ENCODE measurements around the gene HPS4.

The HPS4 gene

DNA sequence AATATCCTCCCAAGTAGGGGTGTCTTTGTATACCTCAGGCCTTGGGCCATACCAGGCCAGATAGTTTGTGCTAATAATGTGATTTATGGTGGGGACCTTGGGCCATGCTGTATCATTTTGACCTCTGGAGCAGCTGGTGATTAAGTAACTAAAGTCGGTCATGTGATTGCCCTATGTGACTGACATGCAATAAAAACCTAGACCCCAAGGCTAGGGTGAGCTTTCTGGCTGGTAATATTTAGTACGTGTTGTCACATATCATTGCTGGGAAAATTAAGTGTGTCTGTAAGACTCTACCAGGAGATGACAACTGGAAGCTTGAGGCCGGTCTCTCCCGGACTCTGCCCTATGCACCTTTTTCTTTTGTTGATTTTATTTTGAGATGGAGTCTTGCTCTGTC, 41.3 kb upstream of the HPS4 start:
- TF ChIP-seq, protein P1, sequence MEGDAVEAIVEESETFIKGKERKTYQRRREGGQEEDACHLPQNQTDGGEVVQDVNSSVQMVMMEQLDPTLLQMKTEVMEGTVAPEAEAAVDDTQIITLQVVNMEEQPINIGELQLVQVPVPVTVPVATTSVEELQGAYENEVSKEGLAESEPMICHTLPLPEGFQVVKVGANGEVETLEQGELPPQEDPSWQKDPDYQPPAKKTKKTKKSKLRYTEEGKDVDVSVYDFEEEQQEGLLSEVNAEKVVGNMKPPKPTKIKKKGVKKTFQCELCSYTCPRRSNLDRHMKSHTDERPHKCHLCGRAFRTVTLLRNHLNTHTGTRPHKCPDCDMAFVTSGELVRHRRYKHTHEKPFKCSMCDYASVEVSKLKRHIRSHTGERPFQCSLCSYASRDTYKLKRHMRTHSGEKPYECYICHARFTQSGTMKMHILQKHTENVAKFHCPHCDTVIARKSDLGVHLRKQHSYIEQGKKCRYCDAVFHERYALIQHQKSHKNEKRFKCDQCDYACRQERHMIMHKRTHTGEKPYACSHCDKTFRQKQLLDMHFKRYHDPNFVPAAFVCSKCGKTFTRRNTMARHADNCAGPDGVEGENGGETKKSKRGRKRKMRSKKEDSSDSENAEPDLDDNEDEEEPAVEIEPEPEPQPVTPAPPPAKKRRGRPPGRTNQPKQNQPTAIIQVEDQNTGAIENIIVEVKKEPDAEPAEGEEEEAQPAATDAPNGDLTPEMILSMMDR (IDR thresholded peaks at IDR 0.05; ENCODE audit: low read depth, low read length, missing control alignments) = no peak
- DNase-seq (ENCODE audit: extremely low read depth, low read depth) = no peak
- H3K4me3 ChIP-seq (replicated peaks; ENCODE audit: low read depth, low read length) = no peak overlapping the region

- H3K4me3 ChIP-seq (replicated peaks; ENCODE audit: low read depth, low read length) = no peak overlapping the region
- DNase-seq (ENCODE audit: extremely low read depth, low read depth) = no peak
- TF ChIP-seq, protein P1 (IDR thresholded peaks at IDR 0.05; ENCODE audit: low read depth, low read length, missing control alignments) = no peak
Measured at GRCh38 chr22:26522592-26522991, 39.0 kb upstream of the HPS4 start.

DNA sequence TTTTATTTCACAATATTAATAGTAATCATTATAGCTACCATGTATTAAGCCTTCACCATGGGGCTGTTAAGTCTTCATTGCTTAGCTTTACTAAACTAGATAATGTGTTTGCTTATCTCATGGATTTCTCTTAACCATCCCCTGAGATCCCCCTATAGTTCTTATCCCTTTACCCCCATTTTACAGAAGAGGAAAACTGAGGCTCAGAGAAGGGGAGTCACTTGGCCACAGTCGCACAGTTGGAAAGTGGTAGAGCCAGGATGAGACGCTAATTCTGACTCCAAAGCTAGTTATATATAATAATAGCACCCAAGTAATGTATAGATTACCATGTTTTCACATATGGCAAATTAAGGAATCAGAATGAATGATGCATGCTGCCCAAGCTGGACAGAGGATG, 38.4 kb upstream of the HPS4 start:
- DNase-seq (ENCODE audit: extremely low read depth, low read depth) = no peak
- TF ChIP-seq, protein P1 (IDR thresholded peaks at IDR 0.05; ENCODE audit: low read depth, low read length, missing control alignments) = no peak
- H3K4me3 ChIP-seq (replicated peaks; ENCODE audit: low read depth, low read length) = no peak overlapping the region

DNA sequence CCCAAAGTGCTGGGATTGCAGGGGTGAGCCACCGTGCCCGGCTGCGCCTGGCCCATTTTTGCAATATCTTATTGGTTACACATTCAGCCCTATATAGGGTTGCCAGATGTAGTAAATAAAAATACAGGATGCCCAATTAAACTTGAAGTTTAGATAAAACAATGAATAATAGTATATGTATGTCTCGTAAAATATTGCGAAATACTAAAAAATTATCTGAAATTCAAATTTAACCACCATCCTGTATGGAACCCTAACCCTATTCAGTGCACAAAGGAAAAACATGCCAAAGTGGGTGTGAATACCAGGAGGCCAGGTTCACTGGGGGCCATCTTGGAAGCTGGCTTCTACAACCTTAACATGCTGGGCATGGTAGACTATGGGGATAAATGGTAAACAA, 33.8 kb upstream of the HPS4 start:
- no peak for DNase-seq (ENCODE audit: extremely low read depth, low read depth)
- no peak overlapping the region for H3K4me3 ChIP-seq (replicated peaks; ENCODE audit: low read depth, low read length)
- TF ChIP-seq, protein P1 (IDR thresholded peaks at IDR 0.05; ENCODE audit: low read depth, low read length, missing control alignments) = no peak

- no peak for DNase-seq (ENCODE audit: extremely low read depth, low read depth)
- H3K4me3 ChIP-seq (replicated peaks; ENCODE audit: low read depth, low read length) = no peak overlapping the region
- TF ChIP-seq, protein P1 (IDR thresholded peaks at IDR 0.05; ENCODE audit: low read depth, low read length, missing control alignments) = no peak
Measured at GRCh38 chr22:26516503-26516902, 32.9 kb upstream of the HPS4 start.

GRCh38 chr22:26515931-26516330, 32.3 kb upstream of the HPS4 start:
- TF ChIP-seq, protein P1 (IDR thresholded peaks at IDR 0.05; ENCODE audit: low read depth, low read length, missing control alignments) = no peak
- DNase-seq (ENCODE audit: extremely low read depth, low read depth) = no peak
- no peak overlapping the region for H3K4me3 ChIP-seq (replicated peaks; ENCODE audit: low read depth, low read length)

- no peak for DNase-seq (ENCODE audit: extremely low read depth, low read depth)
- TF ChIP-seq, protein P1 (IDR thresholded peaks at IDR 0.05; ENCODE audit: low read depth, low read length, missing control alignments) = no peak
- H3K4me3 ChIP-seq (replicated peaks; ENCODE audit: low read depth, low read length) = no peak overlapping the region
Measured at GRCh38 chr22:26514419-26515161, 31.0 kb upstream of the HPS4 start.

All from HFF-Myc (cell line).